CD14-positive monocyte (primary cell): ENCODE results near the gene PHC2. TPM values are rescaled to one million over a fixed set of nuclear protein-coding genes. Genes with fewer than 3 reads are reported as not detected.

Experiments
- DNase-seq, 3 donors: peaks; one replicate each; pipeline ENCODE4 v3.0.0-alpha.2; 2011 to 2022
- H2AFZ ChIP-seq: 2 replicates; pipeline ENCODE4 v1.6.0; 2012; ENCODE audit warnings: mild to moderate bottlenecking, low read depth, low read length, inconsistent platforms; ENCODE audit not compliant: insufficient read depth, poor library complexity, severe bottlenecking
- H3K27ac ChIP-seq, 2 donors: 1 replicate in 1 of 2; 2 replicates in 1 of 2; pipeline ENCODE4 v1.5.1; 2012 to 2013; ENCODE audit warnings: low read length in 2 of 2, control low read depth in 1 of 2, inconsistent platforms in 1 of 2, low read depth in 1 of 2, mild to moderate bottlenecking in 1 of 2
- H3K27me3 ChIP-seq, 2 donors: one replicate each; pipeline versions ENCODE4 v1.6.0 to v1.6.1; 2011 to 2013; ENCODE audit warnings: low read length in 2 of 2; ENCODE audit not compliant: control insufficient read depth in 2 of 2, insufficient read depth in 2 of 2
- H3K36me3 ChIP-seq, 2 donors: replicated peaks in 1 of 2; 1 replicate in 1 of 2; 2 replicates in 1 of 2; pipeline versions ENCODE4 v1.5.1 to v1.6.1; 2012 to 2013; ENCODE audit warnings: low read length in 2 of 2, control low read depth in 1 of 2, inconsistent platforms in 1 of 2, mild to moderate bottlenecking in 1 of 2; ENCODE audit not compliant: insufficient read depth in 2 of 2, control insufficient read depth in 1 of 2
- H3K4me1 ChIP-seq, 2 donors: 1 replicate in 1 of 2; 2 replicates in 1 of 2; pipeline versions ENCODE4 v1.5.1 to v1.6.1; 2012 to 2013; ENCODE audit warnings: low read length in 2 of 2, control low read depth in 1 of 2, inconsistent platforms in 1 of 2, mild to moderate bottlenecking in 1 of 2, moderate library complexity in 1 of 2; ENCODE audit not compliant: insufficient read depth in 2 of 2, control insufficient read depth in 1 of 2
- H3K4me2 ChIP-seq: replicated peaks from 2 replicates; pipeline ENCODE3; 2012; ENCODE audit warnings: low read length, moderate library complexity, mild to moderate bottlenecking; ENCODE audit not compliant: poor library complexity, severe bottlenecking; ENCODE audit errors: extremely low read depth
- H3K4me3 ChIP-seq, 3 experiments: fragments of 200-600 bp in 1 of 3; sonication (generic) in 1 of 3; replicated peaks in 1 of 3; 1 replicate in 2 of 3; 2 replicates in 1 of 3; pipeline ENCODE4 v1.5.1; 2011 to 2013; ENCODE audit warnings: low read length in 3 of 3, mild to moderate bottlenecking in 3 of 3, control low read depth in 2 of 3, low read depth in 2 of 3, inconsistent platforms in 1 of 3, moderate library complexity in 1 of 3
- H3K79me2 ChIP-seq: 2 replicates; pipeline ENCODE4 v1.6.0; 2012; ENCODE audit warnings: mild to moderate bottlenecking, control low read depth, inconsistent platforms, low read length, moderate library complexity; ENCODE audit not compliant: insufficient read depth
- H3K9ac ChIP-seq: 2 replicates; pipeline ENCODE4 v1.6.0; 2017; ENCODE audit warnings: low read length, mild to moderate bottlenecking; ENCODE audit not compliant: insufficient read depth, poor library complexity, severe bottlenecking
- H3K9me3 ChIP-seq, 2 donors: replicated peaks in 1 of 2; 1 replicate in 1 of 2; 2 replicates in 1 of 2; pipeline versions ENCODE4 v1.5.1 to v1.6.1; 2012 to 2013; ENCODE audit warnings: low read length in 2 of 2, control low read depth in 1 of 2; ENCODE audit not compliant: control insufficient read depth in 1 of 2, insufficient read depth in 1 of 2
- H4K20me1 ChIP-seq: 2 replicates; pipeline ENCODE4 v1.6.0; 2012; ENCODE audit warnings: mild to moderate bottlenecking, low read length, control low read depth, moderate library complexity; ENCODE audit not compliant: insufficient read depth
- H3K27ac Mint-ChIP-seq, 7 donors: one replicate each; pipeline ENCODE4 v1.8.0; 2020; ENCODE audit warnings: mild to moderate bottlenecking in 7 of 7, mixed read lengths in 7 of 7, moderate library complexity in 6 of 7, inconsistent platforms in 2 of 7
- H3K27me3 Mint-ChIP-seq, 3 donors: one replicate each; pipeline ENCODE4 v1.8.0; 2021 to 2022; ENCODE audit warnings: low read depth in 3 of 3, mild to moderate bottlenecking in 3 of 3, mixed read lengths in 3 of 3, moderate library complexity in 3 of 3, inconsistent platforms in 1 of 3
- H3K36me3 Mint-ChIP-seq, 2 donors: one replicate each; pipeline ENCODE4 v1.8.0; 2020; ENCODE audit warnings: mixed read lengths in 2 of 2, inconsistent platforms in 1 of 2, mild to moderate bottlenecking in 1 of 2
- H3K4me1 Mint-ChIP-seq: one replicate; pipeline ENCODE4 v1.8.0; 2020; ENCODE audit warnings: mild to moderate bottlenecking, mixed read lengths
- H3K4me3 Mint-ChIP-seq, 2 donors: one replicate each; pipeline ENCODE4 v1.8.0; 2020; ENCODE audit warnings: mild to moderate bottlenecking in 2 of 2, mixed read lengths in 2 of 2, moderate library complexity in 1 of 2
- H3K9me3 Mint-ChIP-seq, 7 donors: one replicate each; pipeline ENCODE4 v1.8.0; 2020 to 2022; ENCODE audit warnings: mixed read lengths in 7 of 7, mild to moderate bottlenecking in 6 of 7, moderate library complexity in 6 of 7, inconsistent platforms in 2 of 7
- WGBS: methylation state at CpG from one replicate; pipeline ENCODE4 v1.1.5; 2013; ENCODE audit warnings: missing lambda C conversion rate; ENCODE audit not compliant: insufficient coverage; 5-methylcytosine and 5-hydroxymethylcytosine counted together
- intact Hi-C, 2 donors: fragments of 100-400 bp; cut with micrococcal nuclease; formaldehyde crosslinking; loops; one replicate each; pipeline versions ENCODE4 v1.15.0 to v1.15.1; 2023
- polyA plus RNA-seq, 3 donors: library from polyadenylated mRNA; depleted of rRNA in 1 of 3; unstranded in 2 of 3; stranded (reverse) in 1 of 3; fragments of 300-500 nt in 2 of 3; fragments of >200 nt in 1 of 3; fragmentation: Illumina TruSeq in 2 of 3; gene quantifications; 1 replicate in 2 of 3; 2 replicates in 1 of 3; pipeline ENCODE4 v1.2.3, GENCODE V29; 2012 to 2021
- TF ChIP-seq, protein P1 (sequence below): fragments of 200-600 bp; IDR thresholded peaks from one replicate; pipeline ENCODE4 v1.8.0; 2022; ENCODE audit warnings: antibody characterized with exemption, mild to moderate bottlenecking

The PHC2 gene
- polyA plus RNA-seq, 3 donors, result 18.9 to 85.3 (median 53.1) TPM

DNA sequence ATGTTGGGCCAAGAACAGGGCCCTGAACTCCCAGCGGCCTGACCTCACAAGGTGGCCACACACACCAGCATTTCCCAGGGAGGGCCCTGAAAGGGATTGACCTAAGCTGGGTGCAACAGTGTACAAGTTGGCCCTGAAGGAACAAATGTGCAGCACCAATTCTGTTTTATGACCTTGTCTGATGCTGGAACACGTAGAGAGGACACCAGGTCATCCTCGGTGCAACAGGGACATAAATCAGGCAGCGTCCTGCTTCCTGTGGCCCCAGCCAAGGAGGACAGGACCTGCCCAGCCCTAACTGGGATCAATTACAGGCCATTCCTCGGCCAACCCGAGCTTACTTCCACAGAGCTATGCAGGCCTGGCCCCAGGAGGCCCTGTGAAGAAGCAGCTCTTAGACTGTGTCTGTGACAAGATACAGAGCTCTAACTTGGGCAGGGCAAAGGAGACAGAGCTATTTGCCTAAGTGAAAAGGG lies 12.8 kb upstream of the PHC2 start:
- no peak overlapping the region for H3K27ac ChIP-seq
- peak overlapping the region in 1 of 7 donors; percentile 33 for H3K27ac Mint-ChIP-seq
- 86% methylated on average over 6 of the region's 6 CpGs for WGBS

DNA sequence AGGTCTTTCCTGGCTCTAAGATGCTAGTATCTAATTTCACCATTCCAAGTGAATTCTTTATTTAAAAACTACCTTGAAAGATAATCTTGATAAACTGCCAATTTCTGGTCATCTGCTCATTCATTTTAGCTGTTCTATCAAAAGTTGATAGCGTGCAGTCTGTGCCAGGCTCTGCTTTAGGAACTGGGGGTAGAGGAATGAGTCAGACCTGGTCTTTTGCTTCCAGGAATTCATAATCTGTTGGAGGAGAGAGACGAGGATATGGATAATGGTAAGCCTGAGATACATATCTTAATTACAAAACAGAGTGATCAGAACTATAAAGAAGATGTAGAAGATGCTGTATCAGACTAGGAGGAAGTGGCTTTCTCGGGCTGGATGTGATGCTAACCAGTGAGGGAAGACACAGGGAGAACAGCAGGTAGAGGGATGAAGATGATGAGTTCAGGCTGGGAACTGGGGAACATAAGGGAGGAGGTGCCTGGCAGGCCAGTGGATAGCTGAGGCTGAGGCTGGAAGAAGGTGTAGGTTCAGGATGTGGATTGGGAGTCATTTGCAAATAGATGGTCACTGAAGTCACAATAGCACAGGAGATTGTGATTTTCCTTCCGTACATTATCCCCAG lies 12.3 kb upstream of the PHC2 start:
- intact Hi-C loops, result no loop called here
- H3K4me1 Mint-ChIP-seq, result peaks cover 25% of the 10 kb centered on the region
- H3K36me3 ChIP-seq, result no peaks in the 10 kb centered on the region
- H3K4me3 ChIP-seq, result no peak overlapping the region
- H3K27ac Mint-ChIP-seq, result no peak overlapping the region
- H3K4me2 ChIP-seq, result no peak overlapping the region
- H4K20me1 ChIP-seq, result no peaks in the 10 kb centered on the region
- DNase-seq, result no peak
- H3K36me3 Mint-ChIP-seq, result no peaks in the 10 kb centered on the region
- H3K9me3 ChIP-seq, result no peaks in the 10 kb centered on the region
- H3K27me3 Mint-ChIP-seq, result peaks cover 1 to 7% (median 4%) of the 10 kb centered on the region in 3 donors
- no peak overlapping the region for H3K27ac ChIP-seq
- H3K79me2 ChIP-seq, result no peaks in the 10 kb centered on the region
- no peak overlapping the region for H2AFZ ChIP-seq
- H3K4me1 ChIP-seq, result peaks cover 11 to 13% of the 10 kb centered on the region in 2 donors
- H3K4me3 Mint-ChIP-seq, result no peak overlapping the region
- TF ChIP-seq, protein P1, sequence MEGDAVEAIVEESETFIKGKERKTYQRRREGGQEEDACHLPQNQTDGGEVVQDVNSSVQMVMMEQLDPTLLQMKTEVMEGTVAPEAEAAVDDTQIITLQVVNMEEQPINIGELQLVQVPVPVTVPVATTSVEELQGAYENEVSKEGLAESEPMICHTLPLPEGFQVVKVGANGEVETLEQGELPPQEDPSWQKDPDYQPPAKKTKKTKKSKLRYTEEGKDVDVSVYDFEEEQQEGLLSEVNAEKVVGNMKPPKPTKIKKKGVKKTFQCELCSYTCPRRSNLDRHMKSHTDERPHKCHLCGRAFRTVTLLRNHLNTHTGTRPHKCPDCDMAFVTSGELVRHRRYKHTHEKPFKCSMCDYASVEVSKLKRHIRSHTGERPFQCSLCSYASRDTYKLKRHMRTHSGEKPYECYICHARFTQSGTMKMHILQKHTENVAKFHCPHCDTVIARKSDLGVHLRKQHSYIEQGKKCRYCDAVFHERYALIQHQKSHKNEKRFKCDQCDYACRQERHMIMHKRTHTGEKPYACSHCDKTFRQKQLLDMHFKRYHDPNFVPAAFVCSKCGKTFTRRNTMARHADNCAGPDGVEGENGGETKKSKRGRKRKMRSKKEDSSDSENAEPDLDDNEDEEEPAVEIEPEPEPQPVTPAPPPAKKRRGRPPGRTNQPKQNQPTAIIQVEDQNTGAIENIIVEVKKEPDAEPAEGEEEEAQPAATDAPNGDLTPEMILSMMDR, result no peak
- WGBS, result 64% methylated on average over 3 of the region's 4 CpGs
- no peak overlapping the region for H3K9ac ChIP-seq
- H3K27me3 ChIP-seq, result no peaks in the 10 kb centered on the region
- no peaks in the 10 kb centered on the region for H3K9me3 Mint-ChIP-seq

More for the DNA sequence above, 12.8 kb upstream of the PHC2 start:
- H3K4me3 Mint-ChIP-seq, result no peak overlapping the region
- no peaks in the 10 kb centered on the region for H3K36me3 Mint-ChIP-seq
- Histone ChIP-seq H3K9me3 (no peaks in the 10 kb centered on the region), H4K20me1 (no peaks in the 10 kb centered on the region), H2AFZ (no peak overlapping the region), H3K9ac (no peak overlapping the region), H3K79me2 (no peaks in the 10 kb centered on the region), H3K27me3 (no peaks in the 10 kb centered on the region), H3K4me2 (no peak overlapping the region), H3K4me3 (no peak overlapping the region), H3K36me3 (no peaks in the 10 kb centered on the region), H3K4me1 (peaks cover 11 to 13% of the 10 kb centered on the region in 2 donors)
- H3K9me3 Mint-ChIP-seq, result no peaks in the 10 kb centered on the region
- DNase-seq, result no peak
- peaks cover 4 to 13% (median 4%) of the 10 kb centered on the region in 3 donors for H3K27me3 Mint-ChIP-seq
- intact Hi-C loops, result no loop called here
- peaks cover 25% of the 10 kb centered on the region for H3K4me1 Mint-ChIP-seq
- TF ChIP-seq, protein P1, result no peak
